ENCODE measurements around the gene AKNAD1.

AKNAD1 gene

DNA sequence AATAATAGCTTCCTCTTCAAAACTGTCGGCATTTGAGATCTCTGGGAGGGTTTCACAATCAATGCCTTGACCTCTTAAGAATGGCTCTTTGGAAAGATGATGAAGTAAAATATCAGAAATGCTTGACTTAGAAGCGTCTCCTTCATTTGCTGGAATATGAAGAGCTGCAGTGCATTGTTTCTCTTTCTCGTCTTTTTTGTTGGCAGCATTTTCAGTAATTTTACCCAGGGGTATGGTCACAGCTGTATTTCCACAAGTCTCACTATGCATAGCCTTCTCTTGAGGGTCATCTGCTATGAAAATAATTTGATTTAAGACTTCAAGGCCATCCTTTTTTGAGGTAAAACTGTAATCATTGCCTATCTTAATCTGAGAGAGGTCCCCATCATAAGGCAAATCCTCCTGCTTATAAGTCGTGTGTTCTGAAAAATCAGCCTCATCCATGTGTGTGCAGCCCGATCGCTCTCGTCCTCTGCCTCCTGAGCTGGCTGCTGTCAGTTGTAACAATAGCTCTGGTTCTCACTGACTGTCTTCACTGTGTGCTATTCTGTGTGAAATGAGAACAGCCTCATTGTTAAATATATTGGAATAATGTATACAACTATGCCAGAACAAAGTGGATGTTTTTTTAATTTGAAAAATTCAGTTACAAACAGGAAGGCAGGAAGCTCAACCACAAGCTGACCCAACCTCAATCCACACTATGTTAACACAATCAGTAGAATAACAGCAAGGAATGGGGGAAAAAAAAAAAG is 4.5 kb downstream of the AKNAD1 start:
- no peak for TF ChIP-seq CTCF (IDR thresholded peaks at IDR 0.05)
- TF ChIP-seq ZFX (IDR thresholded peaks at IDR 0.05; ENCODE audit: borderline replicate concordance): no peak
- no peak overlapping the region for H3K27ac ChIP-seq

DNA sequence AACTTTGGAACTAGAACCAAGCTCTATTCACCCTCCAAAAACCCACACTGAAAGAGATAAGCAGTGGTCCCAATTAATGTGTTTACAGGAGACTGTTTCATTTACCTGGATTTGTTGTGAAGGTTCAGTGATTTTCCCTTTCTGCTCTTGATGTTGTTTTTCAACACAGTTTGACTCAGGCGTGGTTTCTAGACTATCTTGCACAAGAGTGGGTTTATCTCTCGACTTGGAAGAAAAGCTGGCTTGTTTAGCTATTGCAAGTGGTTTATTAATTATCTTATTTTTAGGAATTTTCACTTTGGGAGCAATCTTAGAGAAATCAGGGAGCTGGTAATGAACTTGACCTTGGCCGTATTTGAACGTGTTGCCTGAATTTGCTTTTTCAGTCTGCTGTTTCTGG is 5.3 kb downstream of the AKNAD1 start:
- no peak overlapping the region for H3K27ac ChIP-seq
- no peak for TF ChIP-seq CTCF (IDR thresholded peaks at IDR 0.05)
- TF ChIP-seq ZFX (IDR thresholded peaks at IDR 0.05; ENCODE audit: borderline replicate concordance): no peak

DNA sequence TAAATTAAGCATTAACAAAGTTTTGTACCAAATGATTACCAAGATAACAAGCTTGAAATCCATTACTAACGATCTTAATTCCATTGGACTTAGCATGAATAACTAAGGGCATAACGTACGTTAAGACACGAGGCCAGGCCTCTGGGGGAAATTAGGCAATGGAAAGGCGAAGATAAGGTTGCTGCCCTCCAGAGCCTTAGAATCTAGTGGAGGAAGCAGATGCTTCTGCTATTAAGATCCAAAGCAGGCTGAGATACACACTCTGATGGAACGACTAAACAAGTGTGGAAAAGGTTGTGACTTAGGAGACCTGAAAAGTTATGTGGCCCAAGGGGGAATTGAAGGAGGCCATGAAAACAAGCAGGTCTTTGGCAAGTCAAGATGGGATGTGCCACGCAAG is 6.0 kb downstream of the AKNAD1 start:
- TF ChIP-seq CTCF (IDR thresholded peaks at IDR 0.05): no peak
- TF ChIP-seq ZFX (IDR thresholded peaks at IDR 0.05; ENCODE audit: borderline replicate concordance): no peak
- H3K27ac ChIP-seq: no peak overlapping the region

GRCh38 chr1:108848806-108849205 is 8.1 kb downstream of the AKNAD1 start:
- no peak overlapping the region for H3K27ac ChIP-seq
- no peak for TF ChIP-seq ZFX (IDR thresholded peaks at IDR 0.05; ENCODE audit: borderline replicate concordance)
- TF ChIP-seq CTCF (IDR thresholded peaks at IDR 0.05): no peak

DNA sequence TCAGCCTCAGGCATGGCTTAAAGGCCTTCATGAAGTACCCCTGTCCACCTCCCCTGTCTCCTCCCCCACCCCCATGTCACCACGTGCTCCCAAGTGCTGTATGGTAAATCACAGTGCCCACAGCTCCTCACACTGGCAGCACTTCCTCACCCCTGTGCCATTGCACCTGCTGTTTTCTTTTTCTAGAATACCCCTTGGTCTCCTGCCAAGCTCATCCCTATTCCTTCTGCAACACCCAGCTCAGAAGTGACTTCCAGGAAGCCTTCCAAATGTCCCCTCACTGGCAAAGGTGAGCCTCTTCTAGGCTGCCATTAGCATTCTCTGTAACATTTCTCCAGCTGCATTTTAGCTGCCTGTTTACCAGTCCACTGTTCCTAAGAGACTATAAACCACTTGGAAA is 9.4 kb downstream of the AKNAD1 start:
- TF ChIP-seq ZFX (IDR thresholded peaks at IDR 0.05; ENCODE audit: borderline replicate concordance): no peak
- no peak for TF ChIP-seq CTCF (IDR thresholded peaks at IDR 0.05)
- no peak overlapping the region for H3K27ac ChIP-seq

DNA sequence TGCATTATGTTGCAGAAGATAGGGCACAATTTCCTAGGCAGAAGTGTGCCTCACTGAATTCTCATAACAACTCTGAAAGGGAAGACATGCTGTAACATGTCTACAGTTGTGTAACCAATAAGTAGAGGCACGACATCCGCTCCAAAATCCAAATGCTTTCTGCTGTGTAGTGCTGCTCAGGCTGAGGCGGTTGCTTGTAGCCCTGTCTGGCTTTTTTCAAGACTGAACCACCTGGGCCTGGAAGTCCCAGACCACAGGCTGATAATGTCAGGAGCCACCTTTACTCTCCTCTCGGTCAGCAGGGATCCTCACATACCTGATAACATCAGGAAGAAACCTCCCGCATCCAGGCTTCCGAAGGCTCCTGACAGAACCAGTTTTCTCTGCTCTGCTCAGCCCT is 10.9 kb downstream of the AKNAD1 start:
- TF ChIP-seq ZFX (IDR thresholded peaks at IDR 0.05; ENCODE audit: borderline replicate concordance) (no peak), CTCF (IDR thresholded peaks at IDR 0.05) (no peak)
- no peak overlapping the region for H3K27ac ChIP-seq

GRCh38 chr1:108845446-108845845 is 11.4 kb downstream of the AKNAD1 start:
- H3K27ac ChIP-seq: no peak overlapping the region
- TF ChIP-seq ZFX (IDR thresholded peaks at IDR 0.05; ENCODE audit: borderline replicate concordance) (no peak), CTCF (IDR thresholded peaks at IDR 0.05) (no peak)
